Right ventricle myocardium inferior (tissue), 1 donor: ENCODE measurements around the gene AGAP3. TPM values are rescaled to one million over a fixed set of nuclear protein-coding genes. Genes with fewer than 3 reads are reported as not detected.

Source experiments
- ATAC-seq: fragments of 200-7000 bp; cut with Tn5 transposase; one replicate; pipeline ENCODE4 v1.9.1; 2020; ENCODE audit warnings: mild to moderate bottlenecking, moderate library complexity
- DNase-seq: peaks from one replicate; pipeline ENCODE4 v3.0.0; 2021; ENCODE audit errors: missing footprints
- intact Hi-C: fragments of 100-400 bp; cut with DNase I; formaldehyde crosslinking; loops from one replicate; pipeline ENCODE4 v1.11.0; 2022
- total RNA-seq: library from RNA; stranded (reverse); fragmentation: NEBNext Ultra II Directional; extraction: Animal tissue kit (Norgen Biotek cat#: 25700); gene quantifications from one replicate; pipeline ENCODE4 v1.2.1, GENCODE V29; 2021
- donor health status: DM: no; HTN: yes; CAD: no; lungs with severe emphysema.

The AGAP3 gene
- total RNA-seq, 1 donor from 2014 or later = 57.4 TPM

DNA sequence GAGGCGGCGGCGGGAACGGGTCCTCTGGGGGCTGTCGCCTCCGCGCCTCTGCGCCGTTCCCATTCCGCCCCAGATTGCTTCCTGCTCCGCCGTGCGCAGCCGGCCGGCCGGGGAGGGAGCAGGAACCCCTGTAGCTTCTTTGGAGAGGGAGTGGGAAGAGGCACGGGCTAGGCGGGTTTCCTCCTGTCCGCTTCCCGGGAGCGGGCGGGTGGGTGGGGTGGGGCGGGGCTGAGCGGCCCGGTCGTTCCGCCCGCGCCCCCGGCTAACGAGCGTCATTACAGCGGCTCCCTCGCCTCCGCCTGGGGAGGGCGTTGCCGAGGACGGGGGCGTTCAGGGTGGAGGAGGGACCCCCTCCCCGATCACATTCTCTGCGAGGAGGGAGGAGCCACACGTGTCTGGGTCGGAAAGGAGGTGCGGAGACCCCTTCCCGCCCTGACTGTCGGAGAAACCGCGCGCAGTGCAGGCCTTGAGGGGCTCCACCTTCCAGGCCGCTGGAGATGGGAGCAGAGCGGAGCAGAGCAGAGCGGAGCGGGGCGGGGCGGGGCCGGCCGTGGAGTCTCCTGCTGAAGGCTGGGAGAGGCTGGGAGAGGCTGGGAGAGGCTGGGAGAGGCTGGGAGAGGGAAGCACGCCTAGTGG, 39.7 kb downstream of the AGAP3 start:
- intact Hi-C loops = loop anchor here (1.0 to 2.0 kb wide), 2 partner anchors 46 to 115 kb away; no protein-coding TSS in a partner anchor
- DNase-seq (peak; percentile 52), ATAC-seq (peak; percentile 6)

DNA sequence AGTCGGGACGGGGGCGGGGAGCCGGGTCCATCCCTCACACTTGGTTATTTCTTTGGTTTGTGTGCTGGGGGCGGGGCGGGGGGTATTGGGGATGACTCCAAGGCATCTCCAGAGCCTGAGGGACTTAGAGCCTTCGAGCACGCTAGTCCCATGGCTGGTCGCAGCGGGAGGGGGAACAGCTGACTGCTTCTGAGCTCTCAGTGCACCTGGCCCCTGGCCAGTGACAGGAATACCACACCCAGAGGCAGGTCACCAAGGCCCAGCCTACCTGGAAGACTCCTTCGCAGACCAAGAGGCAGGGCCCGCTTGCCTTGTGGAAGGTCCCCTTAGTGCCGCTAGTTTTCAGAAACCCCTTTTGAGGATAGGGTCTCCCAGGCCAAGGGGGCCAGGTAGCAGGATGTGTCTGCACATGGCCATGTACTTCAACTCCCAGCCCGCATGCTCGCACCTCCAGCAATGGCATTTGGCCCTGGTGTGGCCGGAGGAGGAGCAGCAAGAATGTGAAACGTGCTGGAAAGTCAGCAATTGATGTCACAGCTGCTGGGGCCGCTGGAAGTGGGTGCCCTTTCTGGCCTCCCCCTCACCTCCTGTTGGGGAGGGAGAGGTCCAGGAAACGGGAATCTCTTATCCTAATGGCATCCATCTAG, 40.3 kb downstream of the AGAP3 start:
- DNase-seq (peak; percentile 42), ATAC-seq (no peak)
- intact Hi-C loops = no loop called here

DNA sequence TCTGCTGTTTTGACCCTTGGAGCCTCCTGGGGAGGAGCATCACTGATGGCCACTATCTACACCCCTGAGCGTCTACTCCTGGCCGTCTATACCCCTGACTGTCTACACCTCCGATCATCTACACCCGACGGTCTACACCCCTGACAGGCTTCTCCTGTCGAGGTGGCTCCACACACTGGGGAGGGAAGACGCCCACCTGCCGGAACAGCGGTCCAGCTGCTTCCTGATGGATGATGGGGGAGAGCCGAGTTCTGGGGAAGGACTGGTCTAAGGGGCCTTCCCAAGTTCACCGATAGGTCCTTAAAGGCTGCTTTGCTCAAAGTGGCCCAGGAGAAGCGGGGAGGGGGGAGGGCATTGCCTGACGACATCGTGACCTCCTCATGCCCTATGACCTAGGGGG, 41.9 kb downstream of the AGAP3 start:
- ATAC-seq (no peak), DNase-seq (peak; percentile 6)
- intact Hi-C loops = no loop called here

DNA sequence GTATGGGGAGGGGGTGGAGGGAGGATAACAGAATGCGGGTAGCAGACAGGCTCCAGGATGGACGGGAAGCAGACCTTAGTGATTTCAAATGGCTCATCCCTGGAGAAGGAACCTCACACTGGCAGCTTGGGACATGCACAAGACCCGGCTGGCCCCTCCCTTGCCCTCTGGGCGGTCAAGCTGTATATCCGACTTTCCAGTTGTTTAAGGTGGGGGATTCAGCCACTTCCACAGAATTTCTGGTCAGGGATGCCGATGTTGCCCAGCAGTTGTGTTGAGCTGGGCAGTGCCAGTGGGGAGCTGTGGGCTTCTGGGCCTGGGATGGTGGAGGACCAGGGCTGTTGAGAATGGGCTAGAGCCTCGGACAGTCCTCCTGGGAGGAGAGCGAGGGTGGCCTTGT, 42.4 kb downstream of the AGAP3 start:
- intact Hi-C loops = no loop called here
- ATAC-seq = no peak
- DNase-seq = peak; percentile 27

DNA sequence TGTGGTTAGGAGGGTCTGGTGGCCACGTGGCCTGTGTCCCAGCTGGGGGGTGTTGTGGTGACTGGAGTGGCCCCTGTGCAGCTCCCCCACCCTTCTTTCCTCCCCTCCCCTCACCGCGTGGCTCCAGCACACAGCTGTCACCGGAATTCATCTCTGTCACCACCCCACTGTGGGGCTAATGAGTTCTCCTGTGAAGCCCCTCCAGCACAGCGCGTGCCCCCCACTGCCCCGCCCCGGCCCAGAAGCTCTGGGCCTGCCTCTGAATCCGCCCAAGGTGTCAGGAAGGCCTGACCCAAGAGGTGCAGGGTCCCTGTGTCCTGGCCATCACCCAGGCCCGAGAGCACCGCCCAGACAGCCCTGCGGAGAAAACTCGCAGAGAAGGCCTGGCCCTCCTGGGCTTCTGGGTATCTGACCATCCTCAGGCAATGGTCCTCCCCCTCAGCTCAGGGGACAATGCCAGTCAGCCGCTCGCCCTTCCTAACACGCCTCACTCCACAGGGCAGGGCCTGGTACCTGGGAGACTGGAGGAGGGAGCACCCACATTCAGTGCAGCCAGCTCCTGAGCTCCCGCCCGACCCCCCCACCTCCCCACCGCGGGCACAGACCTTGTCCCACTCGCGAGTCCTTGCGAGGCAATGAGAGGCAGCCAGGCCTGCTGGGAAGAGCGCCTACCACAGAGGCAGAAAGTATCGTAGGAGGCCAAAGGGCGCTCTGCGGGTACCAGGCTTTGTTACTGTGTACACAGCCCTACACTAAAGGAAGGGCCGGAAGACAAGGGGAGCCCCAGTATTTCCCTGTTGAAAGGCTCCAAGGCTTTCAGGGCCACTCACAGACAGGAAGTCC, 43.1 kb downstream of the AGAP3 start:
- ATAC-seq = no peak
- peak; percentile 39 for DNase-seq
- intact Hi-C loops = no loop called here

DNA sequence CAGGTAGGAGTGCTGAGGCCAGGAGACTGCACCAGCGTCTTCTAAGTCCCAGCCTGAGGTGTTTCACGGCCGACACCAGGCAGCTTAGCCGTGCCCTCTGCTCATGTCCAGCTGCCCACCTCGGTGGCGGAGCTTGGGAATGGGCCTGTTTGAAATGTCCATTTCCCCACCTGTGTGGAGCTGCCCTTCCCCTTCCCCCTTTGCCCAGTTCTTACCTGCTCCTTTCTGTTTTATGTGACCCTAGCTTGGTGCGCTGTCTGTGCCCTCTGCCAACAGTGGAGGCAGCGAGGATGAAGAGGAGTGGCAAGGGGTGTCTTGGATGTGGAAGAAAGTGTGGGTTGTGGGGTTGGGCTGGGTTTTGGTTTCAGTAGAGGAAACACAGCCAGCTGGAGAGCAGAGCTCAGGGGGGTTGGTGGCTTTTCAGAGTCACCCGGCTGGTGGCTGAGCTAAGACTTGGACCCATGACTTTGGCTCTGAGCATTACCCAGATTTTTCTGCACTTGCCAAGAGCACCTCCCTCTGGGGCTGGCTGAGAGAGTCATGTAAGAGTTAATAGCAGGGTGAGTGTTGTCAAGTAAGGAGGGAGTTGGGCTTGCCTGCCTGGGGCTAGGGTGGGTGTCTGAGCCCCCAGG, 43.8 kb downstream of the AGAP3 start:
- ATAC-seq = no peak
- peak; percentile 49 for DNase-seq
- intact Hi-C loops = no loop called here

DNA sequence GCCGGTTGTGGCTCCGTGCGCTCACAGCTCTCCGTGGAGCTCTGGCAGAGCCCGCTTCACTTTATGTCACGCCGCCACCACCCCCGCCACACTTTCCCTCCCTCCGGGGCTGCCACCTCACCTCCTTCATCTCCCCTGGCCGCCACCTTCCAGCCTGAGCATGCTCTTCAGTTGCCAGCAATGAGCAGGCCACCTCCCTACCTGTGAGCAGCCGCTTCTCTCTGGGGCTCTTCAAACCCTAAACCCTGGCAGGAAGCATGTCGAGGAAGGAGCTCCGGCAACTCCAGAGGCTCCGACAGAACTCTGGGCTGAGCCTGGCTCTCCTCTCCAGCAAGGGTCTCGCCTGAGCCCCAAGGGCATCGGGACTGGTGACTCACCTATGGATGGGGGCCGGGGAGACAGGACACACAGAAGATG, 44.5 kb downstream of the AGAP3 start:
- ATAC-seq = no peak
- intact Hi-C loops = no loop called here
- peak; percentile 55 for DNase-seq

DNA sequence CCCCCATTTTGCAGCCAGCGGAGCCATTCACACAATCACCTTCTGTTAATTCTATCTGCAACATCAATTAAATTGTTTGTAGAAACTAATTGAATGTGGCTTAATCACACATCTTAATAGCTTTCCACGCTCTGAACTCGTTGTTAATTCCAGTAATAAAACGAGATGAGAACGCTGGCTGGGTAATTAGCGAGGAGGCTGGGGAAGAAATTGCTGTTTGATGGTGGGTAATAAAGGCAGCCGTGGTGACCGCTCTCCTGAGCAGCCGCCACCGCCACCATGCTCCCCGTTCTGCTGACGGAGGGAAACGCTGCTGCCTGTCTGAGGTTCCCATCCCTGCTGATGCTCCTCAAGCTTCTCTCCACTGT, 44.9 kb downstream of the AGAP3 start:
- intact Hi-C loops = no loop called here
- ATAC-seq (no peak), DNase-seq (no peak)

DNA sequence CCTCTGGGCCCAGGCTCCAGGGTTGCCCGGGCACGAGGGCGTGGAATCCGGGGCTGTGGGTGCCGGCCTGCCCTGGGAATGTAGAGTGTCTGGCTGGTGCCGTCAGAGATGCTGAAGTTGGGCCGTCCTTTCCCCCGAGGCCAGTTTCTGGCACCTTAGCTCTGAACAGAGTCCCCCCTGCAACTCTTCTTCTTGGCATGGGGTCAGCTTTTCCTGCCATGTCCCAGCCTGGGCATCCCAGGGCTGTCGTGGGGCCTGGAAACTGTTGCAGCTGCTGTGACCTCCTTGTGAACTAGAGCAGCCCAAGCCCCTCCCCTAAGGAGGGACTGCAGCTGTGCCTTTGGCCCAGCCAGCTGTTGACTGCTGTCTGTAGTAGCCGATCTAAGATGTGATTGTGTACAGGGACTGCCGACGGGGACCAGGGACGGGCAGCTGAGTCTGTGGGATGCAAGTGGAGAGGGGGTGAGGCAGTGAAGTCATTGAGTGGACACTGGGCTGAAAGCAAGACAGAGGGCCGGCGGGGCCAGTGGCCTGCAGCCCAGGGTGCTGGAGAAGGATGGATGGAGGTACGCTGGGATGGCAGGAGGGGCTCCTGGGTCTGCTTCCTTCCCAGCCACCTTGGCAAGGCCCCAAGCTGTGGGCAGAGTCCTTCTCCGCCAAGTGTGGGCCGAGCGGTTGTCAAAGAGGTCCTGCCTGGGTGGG, 45.5 kb downstream of the AGAP3 start:
- peak; percentile 43 for ATAC-seq
- intact Hi-C loops = no loop called here
- peak; percentile 60 for DNase-seq

DNA sequence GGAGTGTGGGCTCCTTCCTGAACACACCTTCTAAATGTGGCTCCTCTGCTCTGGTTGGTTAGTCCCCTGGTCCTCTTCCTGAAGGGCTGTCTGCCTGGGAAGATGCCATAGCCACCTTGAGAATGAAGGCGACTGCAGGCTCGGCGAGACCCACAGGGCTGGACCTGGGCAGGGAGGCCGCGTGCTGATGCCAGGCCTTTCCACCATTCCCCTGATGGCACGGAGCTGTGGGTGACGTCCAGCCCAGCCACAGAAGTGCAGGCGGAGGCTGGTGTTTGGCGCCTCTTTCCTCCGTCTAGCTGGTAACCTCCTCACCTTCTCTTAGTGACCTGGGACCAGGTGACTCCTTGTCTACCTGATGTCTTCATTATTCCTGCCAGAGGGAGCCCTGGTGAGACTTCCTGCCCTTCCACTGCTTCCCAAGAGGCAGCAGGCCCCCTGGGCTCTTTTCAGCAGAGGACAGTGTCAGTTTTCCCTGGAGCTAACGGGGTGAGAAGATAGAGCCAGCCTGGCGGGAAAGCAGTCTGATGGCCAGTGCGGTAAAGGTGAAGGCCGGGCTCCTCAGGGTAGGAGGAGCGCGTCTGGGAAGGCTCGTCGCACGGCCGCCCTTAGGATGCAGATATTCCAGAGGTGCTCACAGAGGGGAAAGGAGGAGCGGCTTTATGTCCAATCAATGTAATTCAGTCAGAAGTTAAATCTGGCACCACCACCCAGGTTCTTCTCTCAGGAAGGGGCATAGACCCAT, 46.4 kb downstream of the AGAP3 start:
- ATAC-seq (no peak), DNase-seq (peak; percentile 48)
- intact Hi-C loops = no loop called here

DNA sequence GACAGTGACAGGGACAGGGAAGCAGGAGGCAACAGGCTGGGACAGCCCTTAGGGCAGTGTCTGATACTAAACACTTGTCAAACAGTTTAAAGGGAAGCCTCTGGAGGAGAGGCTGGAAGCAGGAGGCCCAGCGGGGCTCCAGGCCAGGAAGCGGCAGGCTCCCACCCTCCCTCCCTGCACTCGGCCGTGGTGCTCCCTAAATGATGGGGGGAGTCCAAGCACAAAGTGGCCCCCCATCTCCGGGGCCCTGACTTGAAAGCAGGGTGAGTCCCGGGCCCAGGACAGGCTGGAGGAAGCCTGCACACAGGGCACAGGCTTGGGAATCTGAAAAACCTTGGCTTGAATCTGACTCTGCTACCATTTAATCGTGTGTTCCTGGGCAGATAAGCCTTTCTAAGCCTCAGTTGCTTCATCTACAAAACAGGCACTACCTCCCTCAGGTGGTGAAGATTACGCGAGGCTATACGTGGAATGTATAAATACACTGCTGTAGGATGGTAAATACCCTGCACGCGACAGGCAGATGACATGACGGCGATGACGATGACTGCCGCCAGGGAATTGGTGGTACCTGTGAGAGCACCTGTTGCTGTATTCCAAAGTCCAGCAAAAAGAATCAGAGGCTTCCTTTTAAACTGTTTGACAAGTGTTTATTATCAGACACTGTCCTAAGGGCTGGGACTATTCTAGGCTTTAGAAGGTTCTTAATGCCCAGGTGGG, 47.2 kb downstream of the AGAP3 start:
- ATAC-seq = no peak
- peak; percentile 8 for DNase-seq

DNA sequence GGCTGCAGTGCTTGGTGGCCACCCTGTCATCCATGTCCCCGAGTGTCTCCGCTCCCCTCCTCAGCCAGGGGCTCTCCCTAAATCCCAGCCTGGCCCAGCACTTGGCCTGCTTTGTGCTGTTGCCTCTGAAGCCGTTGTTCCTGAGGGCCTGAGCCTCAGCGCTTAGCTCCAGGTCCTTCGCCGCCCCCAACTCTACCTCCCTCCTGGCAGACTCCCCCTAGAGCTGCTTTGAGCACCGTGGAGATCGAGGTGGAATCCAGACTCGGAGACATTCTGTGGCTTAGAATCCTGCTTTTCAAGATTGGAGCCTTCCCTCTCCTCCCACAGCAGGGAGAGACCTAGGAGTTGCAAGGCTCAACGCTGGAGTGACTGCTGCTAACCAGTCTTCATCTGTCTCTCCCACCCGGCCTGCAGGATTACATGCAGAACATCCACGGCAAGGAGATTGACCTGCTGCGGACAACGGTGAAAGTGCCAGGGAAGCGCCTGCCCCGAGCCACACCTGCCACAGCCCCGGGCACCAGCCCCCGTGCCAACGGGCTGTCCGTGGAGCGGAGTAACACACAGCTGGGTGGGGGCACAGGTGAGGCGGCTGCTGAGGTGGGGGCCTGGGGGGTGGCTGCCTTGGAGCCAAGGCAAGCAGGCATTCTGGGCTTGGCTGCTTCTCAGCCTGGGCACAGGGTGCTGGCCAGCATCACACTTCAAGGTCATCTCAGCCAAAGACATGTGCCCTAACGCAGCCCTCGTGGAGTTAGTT, 47.9 kb downstream of the AGAP3 start:
- intact Hi-C loops = no loop called here
- peak; percentile 32 for ATAC-seq
- peak; percentile 47 for DNase-seq

More for the DNA sequence above, 47.2 kb downstream of the AGAP3 start:
- intact Hi-C loops = no loop called here

DNA sequence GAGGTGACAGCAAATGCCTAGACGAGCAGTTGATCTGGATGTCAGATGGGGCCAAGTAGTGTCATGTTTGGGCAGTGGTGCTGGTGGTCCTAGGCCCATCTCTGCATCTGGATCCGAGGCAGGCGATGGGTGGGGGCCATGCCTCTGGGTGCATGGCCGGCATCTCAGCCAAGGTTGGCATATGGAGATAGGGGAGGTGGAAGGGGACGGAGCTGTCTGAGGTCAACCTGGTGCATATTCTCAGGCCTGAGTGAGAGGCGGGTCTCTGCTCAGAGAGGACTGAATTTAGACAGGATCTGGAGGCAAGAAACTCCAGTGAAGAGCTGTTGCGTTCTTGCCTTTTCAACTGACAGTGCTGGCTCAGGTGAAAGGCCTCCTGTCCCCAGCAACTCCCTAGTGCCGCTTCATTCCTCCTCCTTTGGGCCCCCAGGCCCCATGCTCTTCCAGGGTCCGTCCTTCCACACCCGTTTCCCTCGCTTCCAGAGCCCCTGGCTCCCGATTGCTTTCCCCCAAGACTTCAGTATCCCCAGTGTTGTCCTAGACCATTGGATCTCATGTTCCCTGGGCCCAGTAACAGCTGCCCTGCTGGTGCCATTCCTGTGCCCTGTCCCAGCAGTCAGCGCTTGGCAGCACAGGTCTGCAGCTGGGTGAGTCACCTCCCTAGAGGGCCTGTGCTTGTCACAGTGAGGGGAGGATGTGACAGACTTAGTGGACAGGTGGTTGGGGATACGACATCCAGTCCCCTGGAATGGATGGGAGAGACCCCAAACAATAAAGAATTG, 48.7 kb downstream of the AGAP3 start:
- ATAC-seq (no peak), DNase-seq (peak; percentile 21)
- intact Hi-C loops = no loop called here

DNA sequence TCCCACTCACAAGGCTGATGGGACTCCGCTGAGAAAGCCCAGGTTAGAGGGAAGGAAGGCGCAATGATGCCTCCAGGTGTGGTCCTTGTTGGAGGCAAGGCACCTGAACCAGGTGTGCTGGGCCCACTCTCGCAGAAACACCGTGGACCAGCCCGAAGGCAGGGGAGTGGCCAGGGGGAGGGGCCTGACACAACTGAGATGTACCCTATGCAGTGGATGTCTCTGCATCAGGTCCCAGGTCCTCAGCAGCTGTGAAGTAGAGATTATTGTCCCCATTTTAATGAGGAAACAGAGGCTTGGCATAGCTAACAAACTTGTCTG, 49.2 kb downstream of the AGAP3 start:
- no peak for ATAC-seq
- intact Hi-C loops = no loop called here

DNA sequence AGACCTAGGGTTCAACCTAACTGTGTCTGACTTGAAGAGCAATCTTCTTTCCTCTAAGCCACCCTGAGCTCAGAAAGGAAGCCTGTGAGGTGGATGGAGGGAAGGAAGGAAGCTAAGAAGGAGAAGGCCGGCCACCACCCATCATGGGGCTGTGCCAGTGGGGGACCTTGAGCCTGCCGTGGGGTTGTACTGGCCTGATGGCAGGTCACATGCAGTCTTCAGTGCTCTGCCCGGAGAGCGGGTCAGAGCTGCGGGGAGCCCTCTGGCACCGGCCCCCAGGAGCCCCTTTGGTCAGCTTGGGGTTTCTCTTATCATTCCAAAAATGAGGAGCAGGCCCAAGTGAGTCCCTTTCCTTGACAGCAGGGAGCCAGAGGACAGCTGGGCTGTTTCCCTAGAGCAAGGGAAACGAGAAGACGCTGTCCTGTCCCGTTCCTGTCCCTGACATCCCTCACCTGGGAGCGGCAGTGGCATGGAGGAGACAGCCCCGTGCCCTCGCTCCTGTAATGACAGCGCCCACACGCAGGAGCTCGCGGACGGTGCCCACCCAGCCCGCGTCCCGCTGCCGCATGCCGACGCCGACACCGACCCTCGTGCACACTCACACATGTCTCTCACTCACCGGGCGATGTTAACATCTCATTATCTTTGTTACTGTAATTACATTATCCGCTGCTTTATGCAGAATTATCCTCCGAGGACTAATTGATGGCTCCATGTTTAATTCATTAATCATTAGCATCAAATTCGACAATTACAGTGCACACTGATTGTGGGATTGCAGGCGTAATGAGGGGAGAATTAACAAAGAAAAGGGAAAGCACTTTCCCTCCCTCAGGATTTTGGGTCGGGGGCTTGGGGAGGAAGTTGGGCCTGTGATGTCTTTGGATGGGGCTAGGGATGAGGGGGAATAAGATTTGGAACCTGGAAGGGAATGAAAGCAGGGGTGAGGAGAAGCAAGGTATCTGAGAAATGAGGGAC, 49.9 kb downstream of the AGAP3 start:
- intact Hi-C loops = no loop called here
- DNase-seq = peak; percentile 50
- ATAC-seq = no peak

More for the DNA sequence above, 49.2 kb downstream of the AGAP3 start:
- DNase-seq = no peak
